ENCODE results near the gene VCL. TPM values are rescaled to one million over a fixed set of nuclear protein-coding genes. Genes with fewer than 3 reads are reported as not detected.
"Not testable (repeated sequence)": the region's sequence is repeated elsewhere in the genome, so short reads cannot be mapped to it uniquely, and the experiment has no call there.

Gene VCL
- total RNA-seq, 2 donors from 2014 or later, result 173 to 216 TPM

DNA sequence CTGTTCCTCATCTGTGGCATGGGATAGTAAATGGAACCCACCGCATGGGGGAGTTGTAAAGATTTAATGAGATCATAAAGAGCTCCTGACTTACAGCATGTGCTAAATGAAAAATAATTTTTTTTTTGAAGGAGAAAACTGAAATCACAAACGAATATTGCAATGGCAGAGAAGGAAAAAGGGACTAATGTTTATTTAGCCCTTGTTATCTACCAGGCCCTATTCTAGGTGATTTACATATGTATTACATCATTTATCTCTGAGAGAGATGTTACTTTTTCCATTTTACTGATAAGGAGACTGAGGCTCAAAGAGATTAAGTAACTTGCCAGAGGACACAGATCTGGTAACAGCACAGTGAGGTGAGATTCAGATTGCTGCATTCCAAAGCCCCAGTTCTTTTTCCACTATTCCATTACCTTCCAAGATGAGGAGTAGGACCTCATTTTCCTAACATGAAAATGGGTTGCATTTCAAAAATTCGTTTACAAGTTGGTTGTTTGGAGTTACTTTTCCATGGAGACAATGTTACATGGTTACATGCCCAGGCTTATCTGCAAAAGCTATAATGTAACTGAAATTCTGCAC, 28.6 kb downstream of the VCL start:
- Histone ChIP-seq H3K9me3 (no peaks in the 10 kb centered on the region), H3K4me1 (peaks cover 0 to 82% of the 10 kb centered on the region in 2 donors), H3K36me3 (peaks cover 8% of the 10 kb centered on the region), H3K27ac (peak overlapping the region in 1 of 2 donors; percentile 25), H3K4me3 (no peak overlapping the region), H3K27me3 (no peaks in the 10 kb centered on the region)
- no peak for DNase-seq (ENCODE audit: low spot score)
- TF ChIP-seq, protein P1, sequence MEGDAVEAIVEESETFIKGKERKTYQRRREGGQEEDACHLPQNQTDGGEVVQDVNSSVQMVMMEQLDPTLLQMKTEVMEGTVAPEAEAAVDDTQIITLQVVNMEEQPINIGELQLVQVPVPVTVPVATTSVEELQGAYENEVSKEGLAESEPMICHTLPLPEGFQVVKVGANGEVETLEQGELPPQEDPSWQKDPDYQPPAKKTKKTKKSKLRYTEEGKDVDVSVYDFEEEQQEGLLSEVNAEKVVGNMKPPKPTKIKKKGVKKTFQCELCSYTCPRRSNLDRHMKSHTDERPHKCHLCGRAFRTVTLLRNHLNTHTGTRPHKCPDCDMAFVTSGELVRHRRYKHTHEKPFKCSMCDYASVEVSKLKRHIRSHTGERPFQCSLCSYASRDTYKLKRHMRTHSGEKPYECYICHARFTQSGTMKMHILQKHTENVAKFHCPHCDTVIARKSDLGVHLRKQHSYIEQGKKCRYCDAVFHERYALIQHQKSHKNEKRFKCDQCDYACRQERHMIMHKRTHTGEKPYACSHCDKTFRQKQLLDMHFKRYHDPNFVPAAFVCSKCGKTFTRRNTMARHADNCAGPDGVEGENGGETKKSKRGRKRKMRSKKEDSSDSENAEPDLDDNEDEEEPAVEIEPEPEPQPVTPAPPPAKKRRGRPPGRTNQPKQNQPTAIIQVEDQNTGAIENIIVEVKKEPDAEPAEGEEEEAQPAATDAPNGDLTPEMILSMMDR (IDR thresholded peaks at IDR 0.05), result no peak

DNA sequence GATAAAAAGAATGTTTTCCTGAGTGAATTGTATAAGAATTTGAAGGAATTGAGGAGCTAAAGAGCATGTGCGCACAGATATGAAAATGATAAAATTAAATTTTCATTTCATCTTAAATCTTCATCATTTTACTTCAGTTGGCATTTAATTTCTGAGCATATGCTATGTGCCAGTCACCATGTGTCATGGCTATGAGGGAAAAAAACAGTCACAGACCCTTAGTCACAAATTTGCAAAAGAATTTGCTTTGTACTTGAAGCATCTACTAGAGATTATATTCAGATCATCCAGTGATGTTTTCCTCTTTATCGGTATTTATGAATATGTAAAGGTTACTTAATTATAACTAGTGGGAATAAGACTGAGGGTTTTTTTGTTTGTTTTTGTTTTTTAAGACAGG, 29.8 kb downstream of the VCL start:
- no peak overlapping the region for H3K27ac ChIP-seq
- no peak for DNase-seq (ENCODE audit: low spot score)
- no peaks in the 10 kb centered on the region for H3K9me3 ChIP-seq
- peaks cover 0 to 87% of the 10 kb centered on the region in 2 donors for H3K4me1 ChIP-seq
- no peak overlapping the region for H3K4me3 ChIP-seq
- peaks cover 7% of the 10 kb centered on the region for H3K36me3 ChIP-seq
- TF ChIP-seq, protein P1 (IDR thresholded peaks at IDR 0.05), result no peak
- no peaks in the 10 kb centered on the region for H3K27me3 ChIP-seq

DNA sequence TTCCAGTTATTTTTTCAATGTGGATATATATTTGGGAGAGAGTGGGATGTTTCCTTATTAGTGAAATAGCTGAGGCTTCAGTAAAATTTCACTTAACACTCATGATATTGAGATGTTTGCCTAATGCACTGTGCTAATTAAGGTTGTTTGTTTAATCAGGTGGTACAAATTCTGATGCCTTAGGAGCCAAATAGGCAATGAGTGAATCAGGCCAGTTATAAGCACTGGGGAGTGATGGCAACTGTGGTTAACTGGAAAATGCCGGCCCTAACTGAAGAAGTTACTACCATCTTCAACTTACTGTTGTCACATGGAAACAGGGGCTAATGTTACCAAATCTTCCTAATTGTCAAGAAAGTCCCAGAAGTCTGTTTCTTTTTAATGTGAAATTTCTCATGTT, 32.0 kb downstream of the VCL start:
- Histone ChIP-seq H3K4me3 (no peak overlapping the region), H3K36me3 (no peaks in the 10 kb centered on the region), H3K27ac (peak overlapping the region; percentile 15 to 49), H3K9me3 (no peaks in the 10 kb centered on the region), H3K27me3 (no peaks in the 10 kb centered on the region), H3K4me1 (peaks cover 0 to 75% of the 10 kb centered on the region in 2 donors)
- TF ChIP-seq, protein P1 (IDR thresholded peaks at IDR 0.05), result no peak
- no peak for DNase-seq (ENCODE audit: low spot score)

DNA sequence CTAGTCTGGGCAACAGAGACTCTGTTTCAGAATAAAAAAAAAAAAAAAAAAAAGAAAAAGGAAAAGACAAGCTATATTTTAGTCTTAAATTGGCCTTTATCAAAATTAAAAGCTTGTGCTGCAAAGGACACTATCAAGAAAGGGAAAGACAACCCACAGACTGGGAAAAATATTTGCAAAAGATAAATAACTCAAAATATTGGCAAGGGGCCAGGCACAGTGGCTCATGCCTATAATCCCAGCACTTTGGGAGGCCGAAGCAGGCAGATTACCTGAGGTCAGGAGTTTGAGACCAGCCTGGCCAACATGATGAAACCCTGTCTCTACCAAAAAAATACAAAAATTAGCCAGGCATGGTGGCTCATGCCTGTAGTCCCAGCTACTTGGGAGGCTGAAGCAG, 34.3 kb downstream of the VCL start:
- H3K9me3 ChIP-seq; H3K27ac ChIP-seq; DNase-seq (ENCODE audit: low spot score); H3K27me3 ChIP-seq; H3K36me3 ChIP-seq; H3K4me3 ChIP-seq: not testable (repeated sequence)
- peaks cover 0 to 71% of the 10 kb centered on the region in 2 donors for H3K4me1 ChIP-seq

DNA sequence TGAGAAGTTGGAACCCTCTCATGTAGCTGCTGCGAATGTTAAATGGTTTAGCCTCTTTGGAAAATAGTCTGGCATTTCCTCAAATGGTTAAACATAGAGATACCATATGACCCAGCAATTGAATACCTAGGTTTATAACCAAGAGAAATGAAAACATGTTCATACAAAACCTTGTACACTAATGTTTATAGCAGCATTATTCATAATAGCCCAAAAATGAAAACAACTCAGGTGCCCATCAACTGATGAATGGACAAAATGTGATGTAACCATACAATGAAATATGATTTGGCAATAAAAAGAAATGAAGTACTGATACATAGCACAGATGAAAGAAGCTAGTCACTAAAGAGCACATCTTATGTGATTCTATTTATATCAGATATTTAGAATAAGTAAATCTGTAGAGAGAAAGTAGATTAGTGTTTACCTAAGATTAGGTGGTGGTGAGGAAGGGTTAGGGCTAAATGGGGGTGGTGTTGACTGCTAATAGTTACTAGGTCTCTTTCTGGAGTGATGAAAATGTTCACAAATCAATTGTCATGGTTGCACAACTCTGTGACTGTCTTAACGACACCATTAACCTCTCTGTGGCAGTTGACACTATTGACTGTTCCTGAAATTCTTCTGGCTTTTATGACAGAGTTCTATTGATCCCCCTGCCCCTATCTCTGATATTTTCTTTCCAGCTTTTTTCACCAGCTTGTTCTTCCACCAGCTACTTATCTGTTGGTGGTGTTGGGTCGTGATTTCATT, 35.2 kb downstream of the VCL start:
- Histone ChIP-seq H3K36me3 (no peaks in the 10 kb centered on the region), H3K4me3 (no peak overlapping the region), H3K27me3 (no peaks in the 10 kb centered on the region), H3K27ac (peak overlapping the region in 1 of 2 donors; percentile 73), H3K4me1 (peaks cover 0 to 77% of the 10 kb centered on the region in 2 donors), H3K9me3 (no peaks in the 10 kb centered on the region)
- no peak for DNase-seq (ENCODE audit: low spot score)
- TF ChIP-seq, protein P1 (IDR thresholded peaks at IDR 0.05), result no peak

DNA sequence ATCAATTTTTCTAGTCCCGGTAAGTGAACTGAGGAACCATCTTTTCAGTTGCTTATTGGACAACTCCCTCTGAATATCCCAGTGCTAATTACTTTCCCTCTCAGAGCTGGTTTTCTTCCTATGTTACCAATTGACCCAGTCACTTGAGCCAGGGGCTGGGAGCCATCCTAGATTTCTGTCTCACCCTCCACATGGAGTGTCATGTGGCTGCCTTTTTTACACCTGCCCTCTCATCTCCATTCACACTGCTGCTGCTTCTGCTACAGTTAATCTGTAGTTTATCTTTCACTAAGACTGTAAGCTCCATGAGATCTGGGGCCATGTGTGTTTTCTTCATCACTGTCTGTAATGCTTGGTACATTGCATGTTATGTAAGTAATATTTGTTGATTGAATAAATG, 35.8 kb downstream of the VCL start:
- H3K4me1 ChIP-seq, result peaks cover 0 to 80% of the 10 kb centered on the region in 2 donors
- no peak overlapping the region for H3K4me3 ChIP-seq
- TF ChIP-seq, protein P1 (IDR thresholded peaks at IDR 0.05), result no peak
- no peak for DNase-seq (ENCODE audit: low spot score)
- H3K9me3 ChIP-seq, result no peaks in the 10 kb centered on the region
- no peaks in the 10 kb centered on the region for H3K27me3 ChIP-seq
- no peaks in the 10 kb centered on the region for H3K36me3 ChIP-seq
- H3K27ac ChIP-seq, result peak overlapping the region in 1 of 2 donors; percentile 73

All from right atrium auricular region (tissue), 2 donors.